ENCODE results near the gene SEPHS2.

GRCh38 chr16:30459456-30459855 is 13.8 kb upstream of the SEPHS2 start:
- no peak for TF ChIP-seq POLR2A (IDR thresholded peaks at IDR 0.05; ENCODE audit: low read depth)
- TF ChIP-seq CTCF (IDR thresholded peaks at IDR 0.05), result no peak
- no peak for TF ChIP-seq POLR2AphosphoS5 (IDR thresholded peaks at IDR 0.05)
